A673 (cell line): ENCODE results near the gene GAS7.

Experiments
- EZH2 ChIP-seq: fragments of 200-600 bp; sonication (generic); IDR thresholded peaks from 2 replicates; pipeline ENCODE4 v1.6.1; 2017; ENCODE audit warnings: borderline replicate concordance, low read depth, mild to moderate bottlenecking, mixed read lengths, antibody characterized with exemption, low read length; ENCODE audit not compliant: poor library complexity, severe bottlenecking
- TF ChIP-seq, protein P1 (sequence below): fragments of 300-800, 200-600 bp; sonication (generic); conservative IDR thresholded peaks from 2 replicates; pipeline ENCODE4 v1.5.1; 2017; ENCODE audit warnings: low read depth, mild to moderate bottlenecking, antibody characterized with exemption, low read length, moderate library complexity, mixed read lengths

DNA sequence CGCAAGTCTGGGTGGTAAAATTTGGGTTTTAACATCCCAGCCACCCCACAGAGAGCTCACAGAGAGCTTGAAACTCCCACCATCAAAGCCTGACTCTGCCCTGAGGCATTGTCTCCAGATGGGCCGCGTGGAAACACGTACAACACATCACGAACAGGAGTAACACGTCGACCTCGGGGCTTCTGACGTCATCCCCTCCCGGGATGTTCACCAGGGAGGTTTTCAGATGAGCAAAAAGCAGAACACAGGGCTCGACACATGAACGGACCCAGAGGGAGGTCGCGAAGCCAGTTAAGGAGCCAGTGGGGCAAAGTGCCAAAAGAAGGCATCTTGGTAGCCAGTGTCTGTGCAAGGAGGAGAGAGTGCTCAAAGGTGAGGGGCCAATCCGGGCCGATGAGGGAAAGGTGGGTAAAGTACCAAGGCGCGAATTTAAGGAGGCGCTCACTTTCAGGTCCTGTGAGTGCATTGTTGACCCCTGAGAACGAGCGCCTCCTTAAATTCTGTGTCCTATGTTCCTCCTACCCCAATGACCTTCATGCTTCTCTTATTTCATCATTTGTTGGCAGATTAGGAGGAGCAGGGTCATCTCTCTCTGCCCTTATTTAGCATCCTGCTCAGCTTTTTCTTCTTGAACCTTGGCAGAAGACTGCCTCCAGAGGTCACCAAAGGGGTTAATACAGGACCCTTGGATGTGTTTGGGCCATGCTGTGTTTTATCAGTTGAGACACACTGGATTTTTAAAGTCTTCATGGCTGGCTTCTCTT is 298.9 kb downstream of the GAS7 start:
- TF ChIP-seq, protein P1, sequence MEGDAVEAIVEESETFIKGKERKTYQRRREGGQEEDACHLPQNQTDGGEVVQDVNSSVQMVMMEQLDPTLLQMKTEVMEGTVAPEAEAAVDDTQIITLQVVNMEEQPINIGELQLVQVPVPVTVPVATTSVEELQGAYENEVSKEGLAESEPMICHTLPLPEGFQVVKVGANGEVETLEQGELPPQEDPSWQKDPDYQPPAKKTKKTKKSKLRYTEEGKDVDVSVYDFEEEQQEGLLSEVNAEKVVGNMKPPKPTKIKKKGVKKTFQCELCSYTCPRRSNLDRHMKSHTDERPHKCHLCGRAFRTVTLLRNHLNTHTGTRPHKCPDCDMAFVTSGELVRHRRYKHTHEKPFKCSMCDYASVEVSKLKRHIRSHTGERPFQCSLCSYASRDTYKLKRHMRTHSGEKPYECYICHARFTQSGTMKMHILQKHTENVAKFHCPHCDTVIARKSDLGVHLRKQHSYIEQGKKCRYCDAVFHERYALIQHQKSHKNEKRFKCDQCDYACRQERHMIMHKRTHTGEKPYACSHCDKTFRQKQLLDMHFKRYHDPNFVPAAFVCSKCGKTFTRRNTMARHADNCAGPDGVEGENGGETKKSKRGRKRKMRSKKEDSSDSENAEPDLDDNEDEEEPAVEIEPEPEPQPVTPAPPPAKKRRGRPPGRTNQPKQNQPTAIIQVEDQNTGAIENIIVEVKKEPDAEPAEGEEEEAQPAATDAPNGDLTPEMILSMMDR, result no peak
- no peak for TF ChIP-seq EZH2
